Keratinocyte (primary cell): ENCODE data around the gene DFFB. TPM values are rescaled to one million over a fixed set of nuclear protein-coding genes. Genes with fewer than 3 reads are reported as not detected.

Experiments used
- DNase-seq: peaks from one replicate; pipeline ENCODE4 v3.0.0-alpha.2; 2011; ENCODE audit warnings: low read depth, missing footprints, low spot score
- FAIRE-seq: peaks from 2 replicates; lab custom pipeline; 2011; peaks lifted over from hg19 to GRCh38; lab: Jason Lieb, UNC
- H2AFZ ChIP-seq: 2 replicates; pipeline ENCODE4 v1.6.0; 2012; ENCODE audit warnings: low read length, control low read depth, inconsistent platforms; ENCODE audit not compliant: control insufficient read depth
- H3K27ac ChIP-seq: 2 replicates; pipeline ENCODE4 v1.5.1; 2011; ENCODE audit warnings: low read length; ENCODE audit not compliant: control insufficient read depth, insufficient read depth
- H3K27me3 ChIP-seq: 3 replicates; pipeline ENCODE4 v1.6.0; 2011; ENCODE audit warnings: low read length; ENCODE audit not compliant: control insufficient read depth, insufficient read depth; ENCODE audit errors: extremely low read depth
- H3K36me3 ChIP-seq, 2 experiments: 2 replicates in 1 of 2; 3 replicates in 1 of 2; pipeline ENCODE4 v1.5.1; 2011; ENCODE audit warnings: low read length in 2 of 2, mild to moderate bottlenecking in 1 of 2; ENCODE audit not compliant: control insufficient read depth in 2 of 2, insufficient read depth in 2 of 2; ENCODE audit errors: extremely low read depth in 1 of 2
- H3K4me1 ChIP-seq: 3 replicates; pipeline ENCODE4 v1.5.1; 2011; ENCODE audit warnings: low read length; ENCODE audit not compliant: control insufficient read depth, insufficient read depth; ENCODE audit errors: extremely low read depth
- H3K4me2 ChIP-seq: 3 replicates; pipeline ENCODE4 v1.6.0; 2011; ENCODE audit warnings: low read depth, low read length; ENCODE audit not compliant: control insufficient read depth, insufficient read depth; ENCODE audit errors: extremely low read depth
- H3K4me3 ChIP-seq, 3 experiments: fragments of 200-600 bp in 1 of 3; sonication (generic) in 1 of 3; 2 replicates in 2 of 3; 3 replicates in 1 of 3; pipeline ENCODE4 v1.5.1; 2011 to 2016; ENCODE audit warnings: low read length in 3 of 3, mild to moderate bottlenecking in 3 of 3, control low read depth in 2 of 3, inconsistent platforms in 1 of 3, low read depth in 1 of 3, mixed read lengths in 1 of 3, mixed run types in 1 of 3, moderate library complexity in 1 of 3; ENCODE audit not compliant: control insufficient read depth in 2 of 3, insufficient read depth in 2 of 3; ENCODE audit errors: extremely low read depth in 1 of 3
- H3K79me2 ChIP-seq: 2 replicates; pipeline ENCODE4 v1.6.0; 2012; ENCODE audit warnings: low read length; ENCODE audit not compliant: control insufficient read depth, insufficient read depth
- H3K9ac ChIP-seq: 3 replicates; pipeline ENCODE4 v1.6.0; 2011; ENCODE audit warnings: low read length; ENCODE audit not compliant: control insufficient read depth, insufficient read depth; ENCODE audit errors: extremely low read depth
- H3K9me1 ChIP-seq: 3 replicates; pipeline ENCODE4 v1.6.0; 2011; ENCODE audit warnings: low read length; ENCODE audit not compliant: control insufficient read depth, insufficient read depth; ENCODE audit errors: extremely low read depth
- H3K9me3 ChIP-seq: 2 replicates; pipeline ENCODE4 v1.5.1; 2012; ENCODE audit warnings: low read depth, low read length; ENCODE audit not compliant: control insufficient read depth
- H4K20me1 ChIP-seq: 3 replicates; pipeline ENCODE4 v1.6.0; 2011; ENCODE audit warnings: low read length; ENCODE audit not compliant: control insufficient read depth, insufficient read depth; ENCODE audit errors: extremely low read depth
- CTCF ChIP-seq, 3 experiments: IDR thresholded peaks in 1 of 3; conservative IDR thresholded peaks in 1 of 3; optimal IDR thresholded peaks in 1 of 3; 2 replicates in 2 of 3; 3 replicates in 1 of 3; pipeline versions ENCODE3 to v1.5.1; 2011; ENCODE audit warnings: low read length in 3 of 3, mild to moderate bottlenecking in 3 of 3, moderate library complexity in 2 of 3, control low read depth in 1 of 3, inconsistent platforms in 1 of 3; ENCODE audit not compliant: insufficient read depth in 2 of 3; ENCODE audit errors: extremely low read depth in 1 of 3
- EZH2 ChIP-seq: IDR thresholded peaks from one replicate; pipeline ENCODE4 v1.6.1; 2012; ENCODE audit warnings: inconsistent platforms, mild to moderate bottlenecking, low read length, moderate library complexity
- dilution Hi-C: fragments of 300-500 bp; cut with MboI; formaldehyde crosslinking; loops from one replicate; pipeline ENCODE4 v1.7.0; 2020; ENCODE audit warnings: low sequenced_read_pairs; ENCODE audit not compliant: extremely low pct_ligation_motif_present
- polyA plus RNA-seq, 5 experiments: library from polyadenylated mRNA; depleted of rRNA in 3 of 5; stranded (reverse) in 3 of 5; stranded (forward) in 1 of 5; unstranded in 1 of 5; fragments of >200 nt; gene quantifications; 1 replicate in 1 of 5; 2 replicates in 3 of 5; 3 replicates in 1 of 5; pipeline versions ENCODE4 v1.2.1 to v1.2.3, GENCODE V29; 2011 to 2012; ENCODE audit warnings: missing spikeins in 2 of 5, low read depth in 1 of 5, low replicate concordance in 1 of 5

The DFFB gene
- polyA plus RNA-seq, 1 donor (not counting 4 experiments of a cell fraction or from before 2014, with no cell fraction given), result 5.2 TPM

GRCh38 chr1:3863231-3863935 lies 6.1 kb downstream of the DFFB start:
- Histone ChIP-seq H3K79me2 (peaks cover 6% of the 10 kb centered on the region), H3K27me3 (no peaks in the 10 kb centered on the region), H3K9ac (no peak overlapping the region), H3K9me3 (no peaks in the 10 kb centered on the region), H4K20me1 (no peaks in the 10 kb centered on the region), H3K4me2 (no peak overlapping the region), H3K36me3 (peaks cover 8% of the 10 kb centered on the region in 2 experiments), H3K4me3 (no peak overlapping the region), H3K9me1 (no peaks in the 10 kb centered on the region), H3K4me1 (no peaks in the 10 kb centered on the region), H3K27ac (no peak overlapping the region), H2AFZ (no peak overlapping the region)
- TF ChIP-seq EZH2 (no peak), CTCF (optimal IDR thresholded peaks at IDR 0.05 in 1 of 3, IDR thresholded peaks at IDR 0.05 in 1 of 3, conservative IDR thresholded peaks at IDR 0.05 in 1 of 3; ENCODE audit: extremely low read depth in 1 of 3, insufficient read depth in 2 of 3, low read length in 3 of 3) (no peak)
- FAIRE-seq (no peak), DNase-seq (no peak)
- dilution Hi-C loops, result no loop called here

- H3K4me2 ChIP-seq, result no peak overlapping the region
- H3K36me3 ChIP-seq, result peaks cover 6 to 14% of the 10 kb centered on the region in 2 experiments
- no peaks in the 10 kb centered on the region for H3K9me1 ChIP-seq
- no peaks in the 10 kb centered on the region for H4K20me1 ChIP-seq
- dilution Hi-C loops, result no loop called here
- TF ChIP-seq CTCF (optimal IDR thresholded peaks at IDR 0.05 in 1 of 3, IDR thresholded peaks at IDR 0.05 in 1 of 3, conservative IDR thresholded peaks at IDR 0.05 in 1 of 3; ENCODE audit: extremely low read depth in 1 of 3, insufficient read depth in 2 of 3, low read length in 3 of 3) (no peak), EZH2 (no peak)
- no peaks in the 10 kb centered on the region for H3K27me3 ChIP-seq
- no peak overlapping the region for H2AFZ ChIP-seq
- H3K27ac ChIP-seq, result no peak overlapping the region
- no peaks in the 10 kb centered on the region for H3K79me2 ChIP-seq
- peaks cover 1% of the 10 kb centered on the region for H3K9me3 ChIP-seq
- DNase-seq (no peak), FAIRE-seq (no peak)
- H3K4me3 ChIP-seq, result no peak overlapping the region
- no peak overlapping the region for H3K9ac ChIP-seq
- H3K4me1 ChIP-seq, result no peaks in the 10 kb centered on the region
These were observed 7.6 kb downstream of the DFFB start for GRCh38 chr1:3864884-3865283.
